ENCODE measurements around the gene CHID1.

The CHID1 gene

GRCh38 chr11:910589-911030 is at the start of gene CHID1:
TSS of gene CHID1 (minus strand) at chr11:910810. CDS start at chr11:904816, 5,994 bp downstream.
- in situ Hi-C loops (cut with MboI; ENCODE audit: low sequenced_read_pairs): no loop called here

DNA sequence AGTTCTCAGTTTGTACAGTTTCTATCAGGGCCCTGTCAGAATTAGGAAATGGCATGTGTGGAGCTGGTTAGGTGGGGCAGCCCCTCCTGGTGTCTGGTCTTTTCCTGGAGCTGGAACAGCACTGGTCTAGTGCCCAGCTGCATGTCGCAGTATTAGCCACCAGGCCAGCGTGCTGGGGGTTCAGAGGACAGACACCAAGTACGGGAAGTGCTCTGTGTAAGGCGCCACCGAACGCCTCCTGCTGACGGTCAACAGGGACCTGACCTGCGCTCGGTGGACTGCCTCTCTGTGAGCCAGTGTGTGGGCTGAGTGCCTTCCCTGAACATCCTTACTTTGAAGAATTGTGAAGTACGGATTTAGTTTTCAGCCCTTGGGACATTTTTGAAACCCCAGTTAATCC is 49.0 kb upstream of the CHID1 start:
- in situ Hi-C loops (cut with MboI; ENCODE audit: low sequenced_read_pairs): no loop called here

DNA sequence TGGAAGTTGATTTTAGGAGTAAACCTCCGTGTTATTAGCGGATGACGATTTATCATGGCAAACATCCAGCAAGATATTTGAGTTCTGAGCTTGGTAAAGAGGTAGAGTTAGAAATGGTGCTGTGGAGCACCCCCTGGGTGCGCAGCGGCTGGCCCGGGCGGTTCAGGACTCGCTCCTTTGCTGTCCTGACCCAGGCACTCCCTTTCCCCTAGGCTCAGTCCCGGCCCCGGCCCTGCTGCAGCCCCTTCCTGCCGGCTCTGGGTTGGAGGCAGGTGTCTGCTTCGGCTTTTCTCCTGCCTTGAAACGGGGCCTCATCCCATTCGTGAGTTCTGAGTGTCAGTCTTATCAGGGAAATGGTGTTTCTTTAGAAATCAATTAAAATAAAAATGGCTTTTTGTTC is 48.4 kb upstream of the CHID1 start:
- in situ Hi-C loops (cut with MboI; ENCODE audit: low sequenced_read_pairs): no loop called here

DNA sequence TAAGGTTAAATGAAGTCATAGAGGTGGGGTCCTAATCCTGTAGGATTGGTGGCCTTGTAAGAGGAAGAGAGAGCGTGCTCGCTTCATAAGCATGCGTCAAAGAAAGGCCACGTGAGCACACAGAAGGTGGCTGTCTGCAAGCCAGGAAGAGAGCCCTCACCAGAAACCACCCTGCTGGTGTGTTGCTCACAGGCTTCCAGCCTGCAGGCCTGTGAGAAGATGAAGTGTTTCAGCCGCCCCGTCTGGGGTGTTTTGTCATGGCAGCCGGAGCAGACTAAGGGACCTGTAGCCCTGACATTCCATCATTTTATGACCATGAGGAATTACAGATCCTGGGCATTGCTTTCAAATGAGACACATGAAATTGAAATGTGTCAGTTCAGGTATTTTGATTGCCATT is 47.5 kb upstream of the CHID1 start:
- in situ Hi-C loops (cut with MboI; ENCODE audit: low sequenced_read_pairs): no loop called here

GRCh38 chr11:957212-957920 is 46.8 kb upstream of the CHID1 start:
- in situ Hi-C loops (cut with MboI; ENCODE audit: low sequenced_read_pairs): no loop called here

DNA sequence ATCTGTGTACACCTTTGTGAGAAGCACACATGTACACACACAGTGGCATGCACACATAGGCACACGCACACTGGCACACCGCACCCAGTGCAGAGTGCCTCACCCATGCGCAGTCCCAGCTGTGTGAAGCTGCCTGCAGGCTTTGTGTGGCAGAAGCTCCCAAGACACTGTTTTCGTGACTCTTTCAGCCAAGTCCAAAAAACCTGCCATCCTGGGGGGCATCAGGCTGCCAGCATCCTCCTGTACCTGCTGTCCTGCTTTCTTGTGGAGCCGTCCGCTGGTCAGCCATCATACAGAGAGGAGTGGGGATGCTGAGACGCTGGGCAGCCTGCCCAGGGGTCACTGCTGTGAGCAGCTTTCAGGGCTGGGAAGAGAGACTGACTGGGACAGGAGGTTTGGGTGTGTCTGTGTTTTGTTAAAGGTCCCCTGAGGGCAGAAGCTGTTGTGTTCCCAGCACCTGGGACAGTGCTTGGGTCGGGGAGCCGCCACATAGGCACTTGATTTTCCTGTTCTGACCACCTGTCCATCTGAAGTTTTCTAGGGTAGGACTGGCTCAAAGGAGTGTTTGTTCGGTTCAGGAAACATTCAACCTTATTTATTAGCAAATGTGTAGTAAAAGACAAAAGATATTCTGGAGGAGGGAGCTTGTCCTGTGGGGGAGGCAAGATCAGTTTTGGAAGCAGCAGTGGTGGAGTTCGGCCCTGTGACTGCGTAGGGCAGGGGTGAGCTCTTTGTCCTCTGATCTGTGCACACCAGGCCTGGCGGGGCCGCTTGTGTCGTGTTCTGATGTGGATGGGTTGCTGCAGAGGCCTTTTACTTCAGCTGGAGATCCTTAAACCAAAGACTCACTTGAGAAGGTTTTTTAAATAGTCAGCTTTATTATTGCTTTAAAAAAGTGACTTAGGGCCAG is 44.8 kb upstream of the CHID1 start:
- in situ Hi-C loops (cut with MboI; ENCODE audit: low sequenced_read_pairs): no loop called here

DNA sequence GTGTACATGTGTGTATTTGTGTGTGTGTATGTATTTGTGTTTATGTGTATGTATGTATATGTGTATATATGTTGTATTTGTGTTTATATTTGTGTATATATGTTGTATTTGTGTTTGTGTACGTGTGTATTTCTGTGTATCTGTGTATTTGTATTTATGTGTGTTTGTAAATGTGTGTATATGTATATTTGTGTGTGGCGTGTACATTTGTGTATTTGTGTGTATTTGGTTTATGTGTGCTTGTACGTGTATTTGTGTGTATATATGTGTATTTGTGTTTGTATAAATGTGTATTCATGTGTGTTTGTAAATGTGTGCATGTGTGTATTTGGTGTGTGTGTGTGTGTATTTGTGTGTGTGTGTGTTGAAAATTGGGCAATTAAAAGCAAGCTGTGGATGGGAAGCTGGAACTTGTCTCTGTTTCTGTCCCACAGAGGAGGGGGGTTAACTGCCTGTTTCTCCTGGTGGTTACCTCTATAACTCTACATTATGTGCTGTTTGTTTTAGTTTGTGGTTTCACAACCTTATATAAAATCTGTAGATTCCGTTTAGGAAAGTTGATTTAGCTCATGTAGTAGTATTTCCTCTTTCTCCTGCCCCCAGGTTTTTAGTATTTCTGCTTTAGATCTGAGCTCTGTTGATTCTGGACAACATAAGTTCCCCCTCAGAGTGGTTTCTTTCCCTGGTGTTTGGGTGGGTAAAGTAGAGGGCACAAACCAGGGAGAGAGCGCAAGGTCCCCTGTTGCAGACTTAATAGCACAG is 44.0 kb upstream of the CHID1 start:
- in situ Hi-C loops (cut with MboI; ENCODE audit: low sequenced_read_pairs): no loop called here

DNA sequence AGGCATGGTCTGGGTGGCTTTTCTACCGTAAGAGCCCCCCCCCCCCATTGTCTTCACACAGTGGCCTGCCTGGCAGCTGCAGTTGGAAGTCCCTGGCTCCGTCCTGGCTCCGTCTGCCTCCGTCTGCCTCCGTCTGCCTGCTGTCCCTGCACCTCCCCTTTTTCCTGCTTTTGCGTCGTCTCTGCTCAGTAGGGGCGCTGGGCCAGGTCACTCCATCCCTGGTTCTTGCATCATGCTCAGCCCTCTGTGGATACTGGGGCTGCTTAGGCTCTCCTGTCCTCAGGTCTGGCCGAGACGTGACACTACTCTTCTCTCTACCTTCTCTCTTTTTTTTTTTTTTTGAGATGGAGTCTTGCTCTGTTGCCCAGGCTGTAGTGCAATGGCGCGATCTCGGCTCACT is 42.9 kb upstream of the CHID1 start:
- in situ Hi-C loops (cut with MboI; ENCODE audit: low sequenced_read_pairs): no loop called here

DNA sequence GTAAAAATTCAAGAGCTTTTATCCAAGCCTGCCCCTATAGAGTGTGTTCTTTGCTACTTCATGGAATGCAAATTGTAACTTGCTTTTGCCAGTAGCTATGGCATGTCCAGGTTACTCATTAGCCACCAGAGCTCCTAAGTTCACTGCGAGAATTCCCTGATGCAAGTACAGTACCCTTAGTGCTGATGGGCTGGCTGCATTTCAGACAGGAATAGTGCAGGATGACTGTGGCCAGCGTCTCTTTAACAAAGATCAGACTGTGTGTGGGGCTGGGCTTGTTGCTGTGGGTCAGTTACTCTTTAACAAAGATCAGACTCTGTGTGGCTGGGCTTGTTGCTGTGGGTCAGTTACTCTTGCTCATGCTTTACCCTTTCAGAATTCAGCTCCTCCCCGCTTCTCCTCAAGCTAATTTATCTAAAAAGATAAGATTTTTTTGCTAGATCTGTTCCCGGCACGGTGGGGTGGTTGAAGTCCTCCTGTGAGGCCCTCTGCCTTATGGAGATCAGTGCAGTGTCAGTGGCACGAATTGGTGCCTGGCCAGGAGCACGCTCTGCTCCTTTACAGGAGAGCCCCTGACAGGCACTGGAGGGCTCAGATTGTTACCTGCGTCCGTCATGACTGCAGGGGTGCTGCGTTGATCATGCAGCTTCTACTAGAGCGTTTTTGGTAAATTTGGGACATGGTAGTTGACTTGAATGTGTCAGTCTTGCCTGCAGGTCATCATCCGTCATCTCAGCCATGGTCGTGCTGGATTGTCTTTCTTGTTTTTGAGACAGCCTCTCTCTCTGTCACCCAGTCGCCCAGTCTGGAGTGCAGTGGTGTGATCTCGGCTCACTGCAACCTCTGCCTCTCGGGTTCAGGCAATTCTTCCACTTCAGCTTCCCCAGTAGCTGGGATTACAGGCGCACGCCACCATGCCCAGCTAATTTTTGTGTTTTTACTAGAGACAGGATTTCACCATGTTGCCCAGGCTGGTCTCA is 42.1 kb upstream of the CHID1 start:
- in situ Hi-C loops (cut with MboI; ENCODE audit: low sequenced_read_pairs): no loop called here

DNA sequence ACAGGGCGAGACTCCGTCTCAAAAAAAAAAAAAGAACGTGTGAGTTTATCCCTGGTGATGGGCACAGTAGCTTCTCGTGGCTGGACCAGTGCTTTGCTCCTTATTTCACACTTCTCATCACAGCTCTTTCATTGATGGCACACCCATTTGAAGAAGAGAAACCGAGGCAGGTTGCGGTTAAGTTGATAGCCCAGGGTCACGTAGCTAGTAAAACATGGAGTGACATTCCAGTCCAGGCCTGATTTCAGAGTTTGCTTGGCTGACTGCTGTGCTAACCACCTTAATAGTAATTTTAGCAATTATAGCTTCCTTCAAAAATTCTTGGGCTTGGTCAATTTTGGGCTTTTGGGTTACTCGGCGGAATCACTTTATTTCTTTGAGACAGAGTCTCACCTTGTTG is 40.9 kb upstream of the CHID1 start:
- in situ Hi-C loops (cut with MboI; ENCODE audit: low sequenced_read_pairs): no loop called here

DNA sequence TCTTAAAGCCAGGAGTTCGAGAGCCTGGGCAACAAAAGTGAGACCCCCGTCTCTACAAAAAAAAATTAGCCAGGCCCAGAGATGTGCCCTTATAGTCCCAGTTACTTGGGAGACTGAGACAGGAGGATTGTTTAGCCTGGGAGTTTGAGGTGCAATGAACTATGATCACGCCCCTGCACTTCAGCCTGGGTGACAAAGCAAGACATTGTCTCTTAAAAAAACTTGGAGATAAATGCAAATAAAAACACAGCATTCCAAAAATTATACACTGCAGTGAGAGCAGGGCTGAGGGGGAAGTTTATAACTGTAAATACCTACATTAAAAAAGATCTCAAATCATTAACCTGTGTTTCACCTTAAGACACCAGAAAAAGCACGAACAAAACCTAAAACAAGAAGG is 37.1 kb upstream of the CHID1 start:
- in situ Hi-C loops (cut with MboI; ENCODE audit: low sequenced_read_pairs): no loop called here

GRCh38 chr11:945986-946385 is 35.4 kb upstream of the CHID1 start:
- in situ Hi-C loops (cut with MboI; ENCODE audit: low sequenced_read_pairs): no loop called here

- in situ Hi-C loops (cut with MboI; ENCODE audit: low sequenced_read_pairs): no loop called here
These were observed 34.3 kb upstream of the CHID1 start for GRCh38 chr11:944711-945470.

DNA sequence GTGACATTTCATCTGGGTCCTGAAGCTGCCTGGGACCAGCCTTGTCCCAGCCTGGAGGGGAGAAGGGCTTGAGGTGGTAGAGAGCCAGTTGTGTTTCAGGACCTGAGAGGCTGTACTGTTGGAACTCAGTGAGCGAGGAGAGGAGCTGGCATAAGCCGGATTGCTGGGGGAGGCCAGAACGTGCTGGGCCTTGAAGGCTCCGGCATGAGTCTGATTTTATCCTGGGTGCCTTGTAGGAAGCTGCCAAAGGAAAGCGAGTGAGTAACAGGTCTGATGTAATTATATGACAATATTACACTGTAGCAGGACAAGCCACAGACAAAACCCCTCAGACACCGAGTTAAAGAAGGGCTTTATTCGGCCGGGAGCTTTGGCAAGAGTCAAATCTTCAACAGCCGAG is 32.2 kb upstream of the CHID1 start:
- in situ Hi-C loops (cut with MboI; ENCODE audit: low sequenced_read_pairs): no loop called here

- in situ Hi-C loops (cut with MboI; ENCODE audit: low sequenced_read_pairs): no loop called here
These were observed 30.0 kb upstream of the CHID1 start for GRCh38 chr11:940496-941135.

DNA sequence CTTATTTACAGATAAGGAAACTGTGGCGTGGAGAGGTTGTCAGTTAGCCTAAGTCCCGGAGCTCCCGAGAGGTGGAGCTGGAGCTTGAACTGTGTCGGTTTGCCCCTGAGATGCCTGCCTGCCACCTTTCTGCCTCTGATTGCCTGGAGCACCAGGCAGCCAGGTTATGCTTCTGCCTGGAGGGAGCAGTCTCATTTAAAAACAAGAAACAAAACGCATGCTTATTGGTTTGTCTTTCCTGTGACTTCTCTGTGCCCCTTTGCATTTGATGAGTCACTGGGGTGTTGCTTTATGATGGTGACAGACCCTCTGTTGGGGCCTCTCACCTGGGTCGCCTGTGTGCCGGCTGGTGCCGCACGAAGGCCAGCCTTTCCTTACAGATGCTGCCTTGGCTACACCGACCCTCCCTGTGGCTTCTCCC is 27.2 kb upstream of the CHID1 start:
- in situ Hi-C loops (cut with MboI; ENCODE audit: low sequenced_read_pairs): no loop called here

DNA sequence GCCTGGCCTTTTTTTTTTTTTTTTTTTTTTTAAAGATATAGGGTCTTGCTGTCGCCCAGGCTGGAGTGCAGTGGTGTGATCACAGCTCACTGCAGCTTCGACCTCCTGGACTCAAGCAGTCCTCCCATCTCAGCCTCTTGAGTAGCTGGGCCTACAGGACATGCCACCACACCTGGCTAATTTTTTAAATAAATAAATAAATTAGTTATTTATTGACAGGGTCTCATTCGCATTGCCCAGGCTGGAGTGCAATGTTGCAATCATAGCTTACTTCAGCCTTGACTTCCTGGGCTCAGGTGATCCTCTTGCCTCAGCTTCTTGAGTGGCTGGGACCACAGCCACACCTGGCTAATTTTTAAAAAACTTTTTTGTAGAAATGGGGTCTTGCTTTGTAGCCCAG is 25.6 kb upstream of the CHID1 start:
- in situ Hi-C loops (cut with MboI; ENCODE audit: low sequenced_read_pairs): no loop called here

DNA sequence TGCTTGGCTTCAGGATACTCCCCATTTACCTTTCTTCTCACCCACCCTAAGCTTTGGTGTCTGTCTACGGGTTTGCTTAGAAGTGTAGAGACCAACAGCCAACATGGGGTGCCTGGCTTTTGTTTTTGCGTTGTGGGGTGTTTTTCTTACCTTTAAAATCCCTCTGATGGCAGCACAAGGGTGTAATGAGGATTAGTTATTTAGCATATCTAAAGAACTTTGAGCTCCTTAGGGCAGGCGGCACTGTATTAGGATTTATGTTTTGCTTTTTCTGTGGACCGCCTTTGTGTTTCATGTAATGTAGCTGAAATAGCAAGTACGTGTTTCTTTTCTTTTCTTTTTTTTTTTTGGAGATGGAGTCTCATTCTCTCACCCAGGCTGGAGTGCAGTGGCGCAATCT is 23.9 kb upstream of the CHID1 start:
- in situ Hi-C loops (cut with MboI; ENCODE audit: low sequenced_read_pairs): no loop called here

- in situ Hi-C loops (cut with MboI; ENCODE audit: low sequenced_read_pairs): no loop called here
These were observed 23.3 kb upstream of the CHID1 start for GRCh38 chr11:933936-934335.

Measured in HL-60/S4 treated with retinoic acid at 250 ng/mL for 4 days and 3 days (cell line).